ENCODE measurements around the gene TMOD1. TPM values are rescaled to one million over a fixed set of nuclear protein-coding genes. Genes with fewer than 3 reads are reported as not detected.

TMOD1 gene
- total RNA-seq, 3 donors from 2014 or later = 10.4 to 15.4 (median 13.9) TPM

DNA sequence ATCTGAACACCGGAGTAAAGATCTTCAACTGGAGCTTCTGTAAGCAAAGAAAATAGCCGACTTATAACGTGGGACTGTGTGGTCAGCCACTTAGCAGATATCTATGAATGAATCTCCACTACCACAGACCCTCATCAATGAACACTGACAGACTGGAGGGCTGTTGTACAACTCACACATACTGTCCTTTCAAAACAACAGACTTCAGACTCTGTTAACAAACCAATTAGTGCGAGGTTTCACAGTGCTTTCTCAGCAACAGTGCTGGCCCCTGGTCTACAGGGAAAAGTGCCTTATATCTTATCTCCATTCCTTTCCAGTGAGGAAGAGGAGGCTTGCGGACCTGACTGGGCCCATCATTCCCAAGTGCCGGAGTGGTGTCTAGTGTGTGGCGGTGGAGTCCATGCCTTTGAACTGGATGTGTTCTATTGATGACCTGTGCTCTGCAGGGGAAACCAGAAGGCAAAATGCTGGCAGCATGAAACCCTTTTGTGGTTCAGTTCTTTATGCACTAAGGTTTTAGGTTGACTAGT is 97.9 kb downstream of the TMOD1 start:
- no peaks in the 10 kb centered on the region for H3K27me3 ChIP-seq
- no peak for DNase-seq (ENCODE audit: low spot score in 2 of 2)
- no peak overlapping the region for H3K4me3 ChIP-seq
- TF ChIP-seq POLR2A (IDR thresholded peaks at IDR 0.05) (no peak), POLR2AphosphoS5 (IDR thresholded peaks at IDR 0.05) (no peak)
- TF ChIP-seq, protein P1, sequence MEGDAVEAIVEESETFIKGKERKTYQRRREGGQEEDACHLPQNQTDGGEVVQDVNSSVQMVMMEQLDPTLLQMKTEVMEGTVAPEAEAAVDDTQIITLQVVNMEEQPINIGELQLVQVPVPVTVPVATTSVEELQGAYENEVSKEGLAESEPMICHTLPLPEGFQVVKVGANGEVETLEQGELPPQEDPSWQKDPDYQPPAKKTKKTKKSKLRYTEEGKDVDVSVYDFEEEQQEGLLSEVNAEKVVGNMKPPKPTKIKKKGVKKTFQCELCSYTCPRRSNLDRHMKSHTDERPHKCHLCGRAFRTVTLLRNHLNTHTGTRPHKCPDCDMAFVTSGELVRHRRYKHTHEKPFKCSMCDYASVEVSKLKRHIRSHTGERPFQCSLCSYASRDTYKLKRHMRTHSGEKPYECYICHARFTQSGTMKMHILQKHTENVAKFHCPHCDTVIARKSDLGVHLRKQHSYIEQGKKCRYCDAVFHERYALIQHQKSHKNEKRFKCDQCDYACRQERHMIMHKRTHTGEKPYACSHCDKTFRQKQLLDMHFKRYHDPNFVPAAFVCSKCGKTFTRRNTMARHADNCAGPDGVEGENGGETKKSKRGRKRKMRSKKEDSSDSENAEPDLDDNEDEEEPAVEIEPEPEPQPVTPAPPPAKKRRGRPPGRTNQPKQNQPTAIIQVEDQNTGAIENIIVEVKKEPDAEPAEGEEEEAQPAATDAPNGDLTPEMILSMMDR (IDR thresholded peaks at IDR 0.05) = no peak
- no peaks in the 10 kb centered on the region for H3K4me1 ChIP-seq
- no peaks in the 10 kb centered on the region for H3K36me3 ChIP-seq
- H3K27ac ChIP-seq = no peak overlapping the region
- no peaks in the 10 kb centered on the region for H3K9me3 ChIP-seq
- intact Hi-C loops (cut with DNase I; ENCODE audit: low total_unique reads) = no loop called here

DNA sequence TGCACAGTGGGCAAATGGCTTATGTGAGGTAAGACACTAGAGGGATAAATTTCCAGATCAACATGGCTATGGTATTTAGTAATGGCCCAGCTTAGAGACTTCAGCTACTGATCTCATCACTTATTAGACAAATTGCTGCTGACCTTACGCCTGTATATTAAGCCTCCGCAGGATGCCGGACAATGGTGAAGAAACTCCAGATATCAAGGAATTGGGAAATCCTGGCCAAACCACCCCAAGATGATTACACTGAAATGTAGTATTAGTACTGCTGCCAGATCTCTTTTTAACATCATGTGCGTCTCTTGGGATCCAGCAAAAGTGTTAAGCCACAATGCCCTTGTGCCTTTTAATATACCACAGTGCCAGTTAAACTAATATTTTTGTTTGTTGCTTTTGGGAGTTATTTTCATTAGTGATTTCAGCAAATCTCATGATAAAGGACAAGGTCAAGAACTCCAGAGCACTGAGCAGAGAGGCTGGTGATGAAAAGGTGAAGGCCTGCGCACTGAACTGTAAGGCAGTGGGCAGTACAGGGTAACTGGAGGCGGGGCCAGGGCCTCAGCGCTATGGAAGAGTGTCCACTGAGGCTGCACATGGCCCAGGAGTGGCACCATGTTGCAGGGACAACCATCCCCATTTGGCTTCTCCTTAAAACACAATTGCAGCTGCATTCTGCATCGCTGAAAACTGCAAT is 99.2 kb downstream of the TMOD1 start:
- Histone ChIP-seq H3K27me3 (no peaks in the 10 kb centered on the region), H3K4me3 (no peak overlapping the region), H3K9me3 (no peaks in the 10 kb centered on the region), H3K4me1 (no peaks in the 10 kb centered on the region), H3K27ac (no peak overlapping the region), H3K36me3 (peaks cover 11% of the 10 kb centered on the region)
- no peak for DNase-seq (ENCODE audit: low spot score in 2 of 2)
- intact Hi-C loops (cut with DNase I; ENCODE audit: low total_unique reads) = loop anchor here (5.0 kb wide), 1 partner anchor 1883 kb away; no protein-coding TSS in a partner anchor
- TF ChIP-seq, protein P1 (IDR thresholded peaks at IDR 0.05) = no peak
- TF ChIP-seq POLR2A (IDR thresholded peaks at IDR 0.05) (no peak), POLR2AphosphoS5 (IDR thresholded peaks at IDR 0.05) (no peak)

DNA sequence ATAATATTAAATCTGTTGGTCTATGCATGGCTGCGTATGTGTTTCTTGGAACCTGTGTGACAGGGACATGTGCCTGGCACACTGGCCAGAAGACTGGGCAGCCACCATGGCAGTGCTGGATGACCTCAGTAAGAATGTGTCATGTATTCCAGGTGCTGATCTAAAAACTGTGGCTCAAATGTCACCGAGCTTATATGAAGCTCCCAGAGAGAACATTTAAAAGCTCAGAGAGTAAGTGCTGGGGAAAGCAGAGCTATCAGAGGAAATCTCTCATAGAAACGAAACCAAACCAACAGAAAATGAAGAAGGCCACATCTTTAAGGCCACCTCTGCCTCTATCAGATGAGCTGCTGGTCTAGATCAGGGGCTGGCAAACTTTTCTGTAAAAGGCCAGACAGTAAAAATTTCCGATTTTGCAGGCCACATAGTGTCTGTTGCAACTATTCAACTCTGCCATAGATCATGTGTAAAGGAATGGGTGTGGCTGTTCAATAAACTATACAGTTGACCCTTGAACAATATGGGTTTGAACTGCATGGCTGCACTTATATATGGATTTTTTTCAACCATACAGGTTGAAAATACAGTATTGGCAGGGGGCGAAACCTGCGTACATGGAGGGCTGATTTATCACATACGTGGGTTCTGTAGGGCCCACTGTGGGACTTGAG is 99.9 kb downstream of the TMOD1 start:
- intact Hi-C loops (cut with DNase I; ENCODE audit: low total_unique reads) = loop anchor here (5.0 kb wide), 1 partner anchor 1884 kb away; no protein-coding TSS in a partner anchor
- Histone ChIP-seq H3K27ac (no peak overlapping the region), H3K9me3 (no peaks in the 10 kb centered on the region), H3K27me3 (no peaks in the 10 kb centered on the region), H3K36me3 (peaks cover 11% of the 10 kb centered on the region), H3K4me3 (no peak overlapping the region), H3K4me1 (no peaks in the 10 kb centered on the region)
- TF ChIP-seq POLR2A (IDR thresholded peaks at IDR 0.05) (no peak), POLR2AphosphoS5 (IDR thresholded peaks at IDR 0.05) (no peak)
- TF ChIP-seq, protein P1 (IDR thresholded peaks at IDR 0.05) = no peak
- DNase-seq (ENCODE audit: low spot score in 2 of 2) = no peak

DNA sequence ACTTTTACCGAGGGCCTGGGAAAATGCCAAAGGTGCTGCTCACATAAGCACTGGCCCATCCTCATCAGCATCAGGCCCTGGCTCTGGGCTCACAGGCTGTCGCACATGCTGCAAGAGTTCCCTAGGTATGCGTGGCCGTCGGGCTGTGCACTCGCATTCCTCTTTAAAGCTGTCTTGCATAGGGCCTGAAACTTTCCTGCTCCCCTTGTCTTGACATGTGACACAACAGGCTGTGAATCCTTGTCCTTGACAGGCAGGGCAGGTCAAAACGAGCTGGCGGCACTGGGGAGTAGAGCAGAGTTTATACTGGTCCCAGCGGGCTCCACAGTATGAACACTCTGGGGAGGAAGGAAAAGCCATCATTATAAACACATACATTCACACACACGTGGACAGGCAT is 101.0 kb downstream of the TMOD1 start:
- no peak for DNase-seq (ENCODE audit: low spot score in 2 of 2)
- no peak overlapping the region for H3K27ac ChIP-seq
- H3K4me1 ChIP-seq = no peaks in the 10 kb centered on the region
- H3K27me3 ChIP-seq = no peaks in the 10 kb centered on the region
- TF ChIP-seq POLR2A (IDR thresholded peaks at IDR 0.05) (no peak), POLR2AphosphoS5 (IDR thresholded peaks at IDR 0.05) (no peak)
- TF ChIP-seq, protein P1 (IDR thresholded peaks at IDR 0.05) = no peak
- H3K9me3 ChIP-seq = no peaks in the 10 kb centered on the region
- intact Hi-C loops (cut with DNase I; ENCODE audit: low total_unique reads) = loop anchor here (5.0 kb wide), 1 partner anchor 1885 kb away; no protein-coding TSS in a partner anchor
- H3K4me3 ChIP-seq = no peak overlapping the region
- peaks cover 11% of the 10 kb centered on the region for H3K36me3 ChIP-seq

Measured in breast epithelium (tissue), 4 donors.